Stomach smooth muscle (tissue), 2 donors: ENCODE measurements around the gene SLCO2B1.

Experiments
- H3K27ac ChIP-seq: one replicate; pipeline ENCODE4 v1.7.0; 2013; ENCODE audit warnings: mild to moderate bottlenecking, low read length, inconsistent platforms
- H3K27me3 ChIP-seq, 2 donors: one replicate each; pipeline ENCODE4 v1.7.0; 2013; ENCODE audit warnings: low read length in 2 of 2; ENCODE audit not compliant: insufficient read depth in 2 of 2, control insufficient read depth in 1 of 2
- H3K36me3 ChIP-seq, 2 donors: one replicate each; pipeline ENCODE4 v1.7.0; 2013; ENCODE audit warnings: low read length in 2 of 2; ENCODE audit not compliant: control insufficient read depth in 2 of 2, insufficient read depth in 2 of 2
- H3K4me1 ChIP-seq: one replicate; pipeline ENCODE4 v1.7.0; 2013; ENCODE audit warnings: low read length; ENCODE audit not compliant: control insufficient read depth, insufficient read depth
- H3K4me3 ChIP-seq, 2 donors: one replicate each; pipeline ENCODE4 v1.7.0; 2013; ENCODE audit warnings: low read length in 2 of 2
- H3K9ac ChIP-seq, 2 donors: one replicate each; pipeline ENCODE4 v1.7.0; 2013; ENCODE audit warnings: low read length in 2 of 2, mild to moderate bottlenecking in 1 of 2
- H3K9me3 ChIP-seq, 2 donors: one replicate each; pipeline ENCODE4 v1.7.0; 2013; ENCODE audit warnings: low read length in 2 of 2; ENCODE audit not compliant: control insufficient read depth in 2 of 2
- donor health status: healthy.
- donor health status: Pancreatic carcinoma.

Gene SLCO2B1

DNA sequence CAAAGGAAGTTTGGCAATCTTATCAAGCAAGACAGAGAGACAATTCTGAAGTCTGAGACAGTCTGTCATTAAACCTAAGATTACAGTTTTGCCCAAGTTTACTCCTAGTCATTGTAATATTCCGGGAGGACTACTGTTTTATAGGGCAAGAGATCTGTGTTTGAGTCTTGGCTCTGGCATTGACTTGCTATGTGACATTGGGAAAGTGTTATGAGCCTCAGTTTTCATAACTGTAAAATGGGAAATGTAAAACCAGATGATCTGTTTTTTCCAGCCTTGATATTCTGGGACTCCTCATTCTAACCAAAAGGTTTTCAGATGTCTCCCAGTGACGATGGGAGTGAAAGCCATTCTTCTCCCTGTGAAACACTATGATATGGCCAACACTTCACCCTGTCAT is 24.3 kb upstream of the SLCO2B1 start:
- no peaks in the 10 kb centered on the region for H3K36me3 ChIP-seq
- H3K4me3 ChIP-seq: no peak overlapping the region
- peaks cover 3 to 4% of the 10 kb centered on the region in 2 donors for H3K27me3 ChIP-seq
- no peak overlapping the region for H3K27ac ChIP-seq
- H3K9ac ChIP-seq: no peak overlapping the region
- no peaks in the 10 kb centered on the region for H3K9me3 ChIP-seq
- H3K4me1 ChIP-seq: no peaks in the 10 kb centered on the region

DNA sequence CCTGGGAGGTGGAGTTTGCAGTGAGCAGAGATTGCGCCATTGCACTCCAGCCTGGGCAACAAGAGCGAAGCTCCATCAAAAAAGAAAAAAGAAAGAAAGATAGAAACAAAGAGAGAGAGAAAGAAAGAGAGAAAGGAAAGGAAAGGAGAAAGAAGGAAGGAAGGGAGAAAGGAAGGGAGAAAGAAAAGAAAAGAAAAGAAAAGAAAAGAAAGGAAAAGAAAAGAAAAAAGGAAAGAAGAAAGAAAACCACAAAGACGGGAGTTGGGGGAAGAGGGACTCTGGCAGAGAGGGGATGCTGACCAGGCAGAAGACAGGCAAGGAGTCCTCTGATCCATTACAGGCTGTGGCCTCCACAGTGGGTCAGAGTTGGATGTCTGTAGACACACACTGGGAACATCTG is 18.8 kb upstream of the SLCO2B1 start:
- Histone ChIP-seq H3K4me1 (no peaks in the 10 kb centered on the region), H3K27ac (no peak overlapping the region), H3K36me3 (no peaks in the 10 kb centered on the region), H3K9ac (no peak overlapping the region), H3K4me3 (no peak overlapping the region), H3K27me3 (peaks cover 3 to 8% of the 10 kb centered on the region in 2 donors), H3K9me3 (no peaks in the 10 kb centered on the region)

- H3K36me3 ChIP-seq: no peaks in the 10 kb centered on the region
- no peaks in the 10 kb centered on the region for H3K9me3 ChIP-seq
- no peak overlapping the region for H3K4me3 ChIP-seq
- no peaks in the 10 kb centered on the region for H3K4me1 ChIP-seq
- H3K9ac ChIP-seq: no peak overlapping the region
- peaks cover 3 to 8% of the 10 kb centered on the region in 2 donors for H3K27me3 ChIP-seq
- no peak overlapping the region for H3K27ac ChIP-seq
Measured at GRCh38 chr11:75133976-75134375, 16.9 kb upstream of the SLCO2B1 start.

- H3K4me3 ChIP-seq: no peak overlapping the region
- H3K27me3 ChIP-seq: peaks cover 3 to 9% of the 10 kb centered on the region in 2 donors
- H3K36me3 ChIP-seq: no peaks in the 10 kb centered on the region
- no peak overlapping the region for H3K27ac ChIP-seq
- H3K9me3 ChIP-seq: no peaks in the 10 kb centered on the region
- no peak overlapping the region for H3K9ac ChIP-seq
- no peaks in the 10 kb centered on the region for H3K4me1 ChIP-seq
Measured at GRCh38 chr11:75135021-75135650, 15.8 kb upstream of the SLCO2B1 start.

DNA sequence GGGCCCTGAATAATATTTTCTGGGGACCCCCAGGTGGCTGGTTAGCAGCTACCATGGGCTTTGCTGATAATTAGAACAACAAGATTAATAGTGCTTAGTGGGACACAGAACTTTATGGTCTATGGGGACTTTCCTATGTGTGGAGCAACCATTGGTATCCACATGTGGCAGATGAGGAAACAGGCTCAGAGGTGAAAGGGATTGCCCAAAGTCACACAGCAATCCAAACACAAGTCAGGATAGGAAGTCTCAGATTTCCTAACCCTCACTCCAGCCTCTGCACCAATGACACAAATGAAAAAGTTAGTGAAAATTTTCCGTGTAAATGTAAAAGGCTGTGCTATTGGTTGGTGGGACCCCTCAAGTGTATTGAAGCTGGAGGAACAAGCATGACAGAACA is 15.3 kb upstream of the SLCO2B1 start:
- H3K4me3 ChIP-seq: no peak overlapping the region
- H3K9me3 ChIP-seq: no peaks in the 10 kb centered on the region
- peaks cover 3 to 9% of the 10 kb centered on the region in 2 donors for H3K27me3 ChIP-seq
- H3K4me1 ChIP-seq: peaks cover 4% of the 10 kb centered on the region
- no peak overlapping the region for H3K27ac ChIP-seq
- H3K36me3 ChIP-seq: no peaks in the 10 kb centered on the region
- H3K9ac ChIP-seq: no peak overlapping the region

DNA sequence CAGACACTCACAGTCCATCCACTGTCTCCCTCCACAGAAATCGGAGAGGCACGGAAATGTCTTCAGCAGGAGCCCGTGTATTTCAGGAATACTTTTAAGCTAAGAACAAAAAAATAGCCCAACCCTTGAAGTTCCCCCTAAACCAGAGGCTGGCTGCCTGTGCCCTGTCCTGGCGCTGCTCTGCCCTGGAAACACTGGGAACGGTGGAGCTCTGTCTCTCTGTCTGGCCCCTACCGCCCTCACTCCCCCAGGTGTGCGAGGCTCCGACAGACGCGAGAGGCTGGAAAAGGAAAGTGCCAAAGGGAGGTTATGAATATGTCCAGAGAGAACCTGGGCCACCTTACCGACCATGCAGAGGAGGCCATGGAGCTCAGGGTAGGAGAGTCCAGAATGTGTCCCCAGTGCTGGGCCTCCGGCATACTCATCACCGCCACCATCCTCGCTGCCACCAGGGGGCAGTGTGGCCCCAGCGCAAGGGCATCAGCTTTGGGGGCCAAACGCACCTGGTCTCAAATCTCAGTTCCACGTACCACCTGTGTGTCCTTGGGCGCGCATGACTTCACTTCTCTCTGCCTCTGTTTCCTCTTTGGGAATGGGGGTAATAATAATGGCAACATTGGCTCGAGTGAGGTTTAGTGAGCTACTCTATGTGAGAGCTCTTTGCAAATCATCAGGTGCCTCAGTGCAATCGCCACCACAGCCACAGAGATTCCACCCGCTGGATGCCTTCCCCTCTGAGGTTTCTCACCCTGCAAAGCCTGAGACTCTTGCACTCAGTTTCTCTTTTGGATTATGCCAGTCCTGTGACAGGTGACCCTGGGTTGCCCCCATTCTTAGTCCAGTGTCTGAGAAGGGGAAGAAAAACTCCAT is 10.4 kb upstream of the SLCO2B1 start:
- Histone ChIP-seq H3K9ac (no peak overlapping the region), H3K4me1 (peaks cover 6% of the 10 kb centered on the region), H3K27ac (no peak overlapping the region), H3K36me3 (no peaks in the 10 kb centered on the region), H3K27me3 (peaks cover 0 to 11% of the 10 kb centered on the region in 2 donors), H3K9me3 (no peaks in the 10 kb centered on the region), H3K4me3 (no peak overlapping the region)

DNA sequence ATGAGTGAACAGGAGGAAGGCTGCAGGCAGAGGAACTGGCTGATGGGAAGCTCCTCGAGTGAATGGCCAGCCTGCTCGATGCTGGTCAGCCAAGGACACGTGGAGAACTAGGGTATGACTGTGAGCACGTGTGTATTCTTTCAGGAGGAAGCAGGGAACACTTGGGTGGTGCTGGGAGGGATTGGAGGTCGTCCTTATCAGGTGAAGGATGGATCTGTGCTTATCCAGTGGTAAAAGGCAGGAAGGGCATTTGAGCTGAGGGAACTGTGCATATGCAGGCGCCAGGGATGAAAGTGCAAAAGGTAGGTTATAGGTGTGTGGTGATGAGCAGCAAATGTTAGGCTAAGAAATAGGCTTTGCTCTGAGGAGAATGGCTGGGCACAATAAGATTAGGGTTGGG is 9.7 kb upstream of the SLCO2B1 start:
- no peak overlapping the region for H3K9ac ChIP-seq

DNA sequence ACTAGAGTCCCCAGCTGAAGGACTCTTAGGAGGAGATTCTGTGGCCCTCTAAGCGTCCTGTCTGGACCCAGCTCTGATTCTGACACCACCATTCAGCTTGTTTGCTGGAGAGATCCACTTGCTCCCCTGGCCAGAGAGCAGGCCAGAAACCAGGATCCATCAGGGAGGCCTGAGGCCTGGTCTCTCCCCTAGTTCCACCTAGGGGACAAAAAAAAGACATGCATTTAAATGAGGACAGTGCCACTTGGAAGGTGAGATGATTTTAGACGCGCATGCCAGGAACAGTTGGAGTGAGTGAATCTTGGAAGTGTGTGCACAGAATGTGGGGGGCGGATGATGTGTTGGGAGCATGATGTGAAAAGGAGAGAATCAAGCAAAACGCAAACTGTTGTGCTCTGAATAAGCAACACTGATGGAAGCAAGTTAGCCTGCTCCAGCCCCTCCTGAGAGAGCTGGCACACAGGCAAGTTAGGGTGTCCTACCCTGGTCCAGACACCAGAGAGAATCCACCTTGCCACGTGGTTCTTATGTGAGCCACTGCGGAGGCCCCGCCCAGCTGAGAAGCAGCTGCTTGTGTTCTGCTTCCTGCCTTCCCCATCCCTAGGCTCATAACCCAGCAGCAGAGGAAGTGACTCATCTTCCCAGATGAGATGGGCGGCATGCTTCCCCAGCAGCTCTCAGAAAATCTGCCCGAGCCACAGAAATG is 8.0 kb upstream of the SLCO2B1 start:
- H3K27ac ChIP-seq: no peak overlapping the region

More for the DNA sequence above, 9.7 kb upstream of the SLCO2B1 start:
- H3K36me3 ChIP-seq: no peaks in the 10 kb centered on the region
- peaks cover 0 to 11% of the 10 kb centered on the region in 2 donors for H3K27me3 ChIP-seq
- H3K27ac ChIP-seq: no peak overlapping the region
- no peaks in the 10 kb centered on the region for H3K9me3 ChIP-seq
- no peak overlapping the region for H3K4me3 ChIP-seq
- H3K4me1 ChIP-seq: peaks cover 6% of the 10 kb centered on the region

GRCh38 chr11:75143420-75143731 is 7.5 kb upstream of the SLCO2B1 start:
- Histone ChIP-seq H3K4me1 (peaks cover 6% of the 10 kb centered on the region), H3K27ac (no peak overlapping the region), H3K9me3 (no peaks in the 10 kb centered on the region), H3K9ac (no peak overlapping the region), H3K27me3 (peaks cover 0 to 5% of the 10 kb centered on the region in 2 donors), H3K4me3 (no peak overlapping the region), H3K36me3 (no peaks in the 10 kb centered on the region)

More for the DNA sequence above, 8.0 kb upstream of the SLCO2B1 start:
- H3K27me3 ChIP-seq: peaks cover 0 to 7% of the 10 kb centered on the region in 2 donors
- H3K36me3 ChIP-seq: no peaks in the 10 kb centered on the region
- no peak overlapping the region for H3K4me3 ChIP-seq
- no peak overlapping the region for H3K9ac ChIP-seq
- H3K9me3 ChIP-seq: no peaks in the 10 kb centered on the region
- peaks cover 6% of the 10 kb centered on the region for H3K4me1 ChIP-seq

DNA sequence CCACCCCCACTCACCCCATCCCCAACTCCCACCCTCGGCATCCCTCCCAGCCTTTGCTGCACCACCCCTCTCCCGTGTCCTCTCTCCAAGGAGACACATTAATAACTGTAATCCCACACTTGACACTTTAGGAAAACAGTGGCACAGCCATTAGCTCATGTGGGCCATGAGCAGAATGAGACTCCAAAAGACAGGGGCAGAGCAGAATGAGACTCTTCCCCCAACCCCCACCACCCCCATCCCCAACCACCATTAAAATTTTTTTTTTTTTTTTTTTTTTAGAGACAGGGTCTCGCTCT is 6.2 kb upstream of the SLCO2B1 start:
- no peak overlapping the region for H3K27ac ChIP-seq
- peaks cover 0 to 6% of the 10 kb centered on the region in 2 donors for H3K27me3 ChIP-seq
- H3K9ac ChIP-seq: no peak overlapping the region
- no peak overlapping the region for H3K4me3 ChIP-seq
- peaks cover 6% of the 10 kb centered on the region for H3K4me1 ChIP-seq
- H3K9me3 ChIP-seq: no peaks in the 10 kb centered on the region
- no peaks in the 10 kb centered on the region for H3K36me3 ChIP-seq
